HepG2 (cell line): Measurements from ENCODE around the gene VWA1.

Experiments
- CTCF ChIP-seq: sonication (generic); formaldehyde crosslinking; IDR thresholded peaks from 2 replicates; pipeline ENCODE4 v1.5.0; 2020; ENCODE audit warnings: mild to moderate bottlenecking, missing genetic modification reagents, moderate library complexity
- FOXA1 ChIP-seq, 2 experiments: fragments of 450-650 bp in 1 of 2; sonication (generic) in 1 of 2; formaldehyde crosslinking in 1 of 2; IDR thresholded peaks; 2 replicates each; pipeline versions ENCODE4 v1.4.0 to v1.6.1; 2016 to 2020; ENCODE audit warnings: missing genetic modification reagents in 1 of 2
- HIVEP1 ChIP-seq: sonication (generic); formaldehyde crosslinking; IDR thresholded peaks from 2 replicates; pipeline ENCODE4 v1.4.0; 2020; ENCODE audit warnings: mild to moderate bottlenecking, missing genetic modification reagents
- HOXA7 ChIP-seq: sonication (generic); formaldehyde crosslinking; IDR thresholded peaks from 2 replicates; pipeline ENCODE4 v1.8.1; 2022; ENCODE audit warnings: mild to moderate bottlenecking, missing genetic modification reagents, moderate library complexity
- NBN ChIP-seq: fragments of 450-650 bp; conservative IDR thresholded peaks from 2 replicates; pipeline ENCODE4 v1.6.1; 2017
- RAD21 ChIP-seq: fragments of 450-650 bp; formaldehyde crosslinking; IDR thresholded peaks from 2 replicates; pipeline ENCODE4 v1.5.0; 2020; ENCODE audit warnings: mild to moderate bottlenecking
- RFX1 ChIP-seq: fragments of 450-650 bp; IDR thresholded peaks from 2 replicates; pipeline ENCODE4 v1.6.1; 2017

- TF ChIP-seq HOXA7 (CRISPR knock-in tag) (no peak), NBN (no peak), HIVEP1 (CRISPR knock-in tag) (no peak), FOXA1 (IDR thresholded peaks at IDR 0.05) (no peak), FOXA1 (CRISPR knock-in tag; IDR thresholded peaks at IDR 0.05) (no peak), RFX1 (no peak), RAD21 (CRISPR knock-in tag) (no peak), CTCF (CRISPR knock-in tag) (no peak)
These were observed 15.5 kb upstream of the VWA1 start for GRCh38 chr1:1419813-1420653.
